Activated CD8-positive, alpha-beta memory T cell treated with anti-CD3 and anti-CD28 coated beads for 4 hours (primary cell): Measurements from ENCODE around the gene PIM1.
A peak's percentile ranks its signal among the peaks of the same experiment; 100 is the strongest.
"Not testable (repeated sequence)": the region's sequence is repeated elsewhere in the genome, so short reads cannot be mapped to it uniquely, and the experiment has no call there.

Experiments used
- DNase-seq, 2 donors: peaks; one replicate each; pipeline ENCODE4 v3.0.0-alpha.2; 2020; ENCODE audit warnings: low read depth in 2 of 2

Gene PIM1

GRCh38 chr6:37188962-37189510 lies 19.1 kb downstream of the PIM1 start:
- DNase-seq, result no peak

GRCh38 chr6:37190159-37190535 lies 20.2 kb downstream of the PIM1 start:
- no peak for DNase-seq

- no peak for DNase-seq
Measured at GRCh38 chr6:37192666-37193065, 22.7 kb downstream of the PIM1 start.

GRCh38 chr6:37194886-37195285 lies 24.9 kb downstream of the PIM1 start:
- DNase-seq, result not testable (repeated sequence)

GRCh38 chr6:37196451-37196850 lies 26.5 kb downstream of the PIM1 start:
- not testable (repeated sequence) for DNase-seq

- DNase-seq, result no peak
Measured at GRCh38 chr6:37200085-37200484, 30.1 kb downstream of the PIM1 start.

- no peak for DNase-seq
Measured at GRCh38 chr6:37201726-37202125, 31.8 kb downstream of the PIM1 start.

GRCh38 chr6:37202788-37203491 lies 33.0 kb downstream of the PIM1 start:
- DNase-seq, result no peak

GRCh38 chr6:37204014-37204751 lies 34.2 kb downstream of the PIM1 start:
- DNase-seq, result no peak

- DNase-seq, result no peak
Measured at GRCh38 chr6:37205175-37205996, 35.4 kb downstream of the PIM1 start.

- DNase-seq, result no peak
Measured at GRCh38 chr6:37205997-37206340, 36.0 kb downstream of the PIM1 start.

- DNase-seq, result no peak
Measured at GRCh38 chr6:37206622-37207021, 36.7 kb downstream of the PIM1 start.

- peak; percentile 75 to 80 for DNase-seq
Measured at GRCh38 chr6:37207903-37208456, 38.0 kb downstream of the PIM1 start.

GRCh38 chr6:37208793-37209192 lies 38.8 kb downstream of the PIM1 start:
- DNase-seq, result no peak

- no peak for DNase-seq
Measured at GRCh38 chr6:37209461-37210205, 39.7 kb downstream of the PIM1 start.

GRCh38 chr6:37210313-37210968 lies 40.5 kb downstream of the PIM1 start:
- DNase-seq, result peak; percentile 61 to 64

GRCh38 chr6:37212268-37212667 lies 42.3 kb downstream of the PIM1 start:
- no peak for DNase-seq

- DNase-seq, result no peak
Measured at GRCh38 chr6:37218061-37218460, 48.1 kb downstream of the PIM1 start.

GRCh38 chr6:37218511-37218910 lies 48.6 kb downstream of the PIM1 start:
- no peak for DNase-seq

- DNase-seq, result no peak
Measured at GRCh38 chr6:37221585-37222124, 51.7 kb downstream of the PIM1 start.
